COLO668 (cell line): ENCODE results near the gene NUDC.
A peak's percentile ranks its signal among the peaks of the same experiment; 100 is the strongest.
"Not testable (repeated sequence)": the region's sequence is repeated elsewhere in the genome, so short reads cannot be mapped to it uniquely, and the experiment has no call there.

Source experiments
- DNase-seq: peaks from one replicate; lab custom pipeline; 2025; ENCODE audit not compliant: unreplicated experiment; lab: John Stamatoyannopoulos, UW

NUDC gene

GRCh38 chr1:26911399-26912146 is 10.0 kb upstream of the NUDC start:
- no peak for DNase-seq

GRCh38 chr1:26912147-26912490 is 9.4 kb upstream of the NUDC start:
- no peak for DNase-seq

- DNase-seq = no peak
Measured at GRCh38 chr1:26913389-26913753, 8.2 kb upstream of the NUDC start.

GRCh38 chr1:26913754-26914619 is 7.6 kb upstream of the NUDC start, which contains the start of gene NR0B2:
NR0B2 (minus strand) TSS chr1:26913975; CDS start chr1:26913940, 35 bp downstream.
- DNase-seq = peak; percentile 100

GRCh38 chr1:26915204-26915842 is 6.2 kb upstream of the NUDC start:
- no peak for DNase-seq

GRCh38 chr1:26921126-26921539 is 410 bp upstream of the NUDC start:
- DNase-seq = no peak

- DNase-seq = no peak
Measured at GRCh38 chr1:26922431-26922729, 837 bp downstream of the NUDC start.

- DNase-seq = no peak
Measured at GRCh38 chr1:26922901-26923300, 1.4 kb downstream of the NUDC start.

GRCh38 chr1:26923711-26924110 is 2.2 kb downstream of the NUDC start:
- DNase-seq = no peak

- DNase-seq = no peak
Measured at GRCh38 chr1:26932531-26932930, 11.0 kb downstream of the NUDC start.

GRCh38 chr1:26936823-26937222 is 15.3 kb downstream of the NUDC start:
- DNase-seq = no peak

GRCh38 chr1:26938004-26938658 is 16.6 kb downstream of the NUDC start:
- DNase-seq = no peak

- no peak for DNase-seq
Measured at GRCh38 chr1:26938659-26939025, 17.1 kb downstream of the NUDC start.

- no peak for DNase-seq
Measured at GRCh38 chr1:26941311-26941710, 19.8 kb downstream of the NUDC start.

GRCh38 chr1:26942656-26943055 is 21.1 kb downstream of the NUDC start:
- no peak for DNase-seq

- no peak for DNase-seq
Measured at GRCh38 chr1:26945138-26945537, 23.6 kb downstream of the NUDC start.

GRCh38 chr1:26945728-26946127 is 24.2 kb downstream of the NUDC start:
- DNase-seq = no peak

GRCh38 chr1:26946270-26946669 is 24.7 kb downstream of the NUDC start:
- no peak for DNase-seq

GRCh38 chr1:26948725-26949057 is 27.1 kb downstream of the NUDC start:
- DNase-seq = not testable (repeated sequence)

GRCh38 chr1:26949266-26949925 is 27.9 kb downstream of the NUDC start:
- DNase-seq = no peak

GRCh38 chr1:26949926-26950319 is 28.4 kb downstream of the NUDC start:
- DNase-seq = peak; percentile 39
